Renal pelvis (tissue), 4 donors: Measurements from ENCODE around the gene GARS1. TPM values are rescaled to one million over a fixed set of nuclear protein-coding genes. Genes with fewer than 3 reads are reported as not detected.
A peak's percentile ranks its signal among the peaks of the same experiment; 100 is the strongest.

Source experiments
- DNase-seq: peaks from one replicate; pipeline ENCODE4 v3.0.0-alpha.2; 2013
- polyA plus RNA-seq, 3 donors: library from polyadenylated mRNA; unstranded; fragments of 120-200 nt; gene quantifications; one replicate each; pipeline ENCODE4 v1.2.1, GENCODE V29; 2013; ENCODE audit not compliant: insufficient read length in 3 of 3

Gene GARS1
- polyA plus RNA-seq, 3 donors = 81.7 to 102 (median 93.7) TPM

GRCh38 chr7:30671793-30672465, 77.3 kb downstream of the GARS1 start:
- peak; percentile 85 for DNase-seq

DNA sequence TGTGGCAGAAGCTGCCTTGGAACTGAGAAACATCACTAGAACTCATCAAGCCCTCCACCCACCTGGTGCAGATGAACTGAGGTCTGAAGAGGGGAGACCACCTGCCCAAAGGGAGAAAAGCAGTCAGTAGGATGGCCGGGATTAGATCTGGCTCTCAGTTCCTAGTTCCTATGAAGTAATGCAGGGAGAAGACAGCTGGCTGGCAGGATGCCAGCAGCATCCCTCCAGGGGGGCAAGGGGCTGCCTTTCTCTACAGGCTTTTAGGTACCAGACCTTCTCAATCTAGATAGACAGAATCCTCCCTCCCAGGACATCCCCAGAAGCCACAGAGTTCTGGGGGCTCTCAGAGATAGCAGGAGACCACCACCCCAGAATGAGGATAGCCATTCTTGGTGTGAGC, 79.7 kb downstream of the GARS1 start:
- DNase-seq = no peak

GRCh38 chr7:30674876-30675275, 80.2 kb downstream of the GARS1 start:
- no peak for DNase-seq

GRCh38 chr7:30678805-30679204, 84.1 kb downstream of the GARS1 start:
- DNase-seq = no peak

DNA sequence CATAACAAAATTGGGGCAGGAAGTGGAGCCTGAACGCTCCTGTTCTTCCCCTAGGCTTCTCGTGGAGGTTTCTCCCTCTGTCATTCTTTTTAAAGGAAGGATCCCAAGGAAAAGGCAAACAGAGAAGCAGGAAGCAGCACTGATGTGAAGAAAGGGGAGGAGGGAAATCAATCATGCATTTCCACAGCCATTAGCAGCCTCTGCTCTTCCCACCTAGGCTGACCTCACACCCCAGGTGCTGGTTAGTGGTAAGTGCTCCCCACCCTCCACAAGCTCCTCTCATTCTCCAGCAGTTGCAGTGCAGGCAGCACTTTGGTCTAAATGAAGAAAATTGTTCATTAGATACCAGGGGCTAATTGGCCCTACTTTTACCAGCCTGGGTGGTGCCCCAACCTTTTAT, 85.0 kb downstream of the GARS1 start:
- no peak for DNase-seq

- no peak for DNase-seq
These were observed 86.7 kb downstream of the GARS1 start for GRCh38 chr7:30681331-30681797.

DNA sequence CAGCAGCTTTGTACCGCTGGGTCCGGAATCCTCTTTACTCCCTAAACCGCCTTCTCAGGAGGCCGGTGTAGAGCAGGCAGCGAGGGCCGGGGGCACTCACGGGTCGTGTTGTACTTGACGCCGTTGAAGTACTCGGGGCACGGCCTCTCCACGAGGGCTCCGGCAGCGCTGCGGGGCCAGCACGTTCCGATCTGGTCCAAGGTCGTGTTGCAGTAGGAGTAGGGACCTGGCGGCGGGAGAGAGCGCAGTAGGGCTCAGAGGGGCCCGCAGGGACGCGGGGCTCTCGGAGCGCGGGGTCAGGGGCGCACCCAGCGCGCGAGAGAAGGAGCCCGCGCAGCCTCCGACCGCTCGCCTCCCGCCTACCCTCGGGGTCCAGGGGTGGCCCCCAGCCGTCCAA, 87.1 kb downstream of the GARS1 start:
- no peak for DNase-seq

DNA sequence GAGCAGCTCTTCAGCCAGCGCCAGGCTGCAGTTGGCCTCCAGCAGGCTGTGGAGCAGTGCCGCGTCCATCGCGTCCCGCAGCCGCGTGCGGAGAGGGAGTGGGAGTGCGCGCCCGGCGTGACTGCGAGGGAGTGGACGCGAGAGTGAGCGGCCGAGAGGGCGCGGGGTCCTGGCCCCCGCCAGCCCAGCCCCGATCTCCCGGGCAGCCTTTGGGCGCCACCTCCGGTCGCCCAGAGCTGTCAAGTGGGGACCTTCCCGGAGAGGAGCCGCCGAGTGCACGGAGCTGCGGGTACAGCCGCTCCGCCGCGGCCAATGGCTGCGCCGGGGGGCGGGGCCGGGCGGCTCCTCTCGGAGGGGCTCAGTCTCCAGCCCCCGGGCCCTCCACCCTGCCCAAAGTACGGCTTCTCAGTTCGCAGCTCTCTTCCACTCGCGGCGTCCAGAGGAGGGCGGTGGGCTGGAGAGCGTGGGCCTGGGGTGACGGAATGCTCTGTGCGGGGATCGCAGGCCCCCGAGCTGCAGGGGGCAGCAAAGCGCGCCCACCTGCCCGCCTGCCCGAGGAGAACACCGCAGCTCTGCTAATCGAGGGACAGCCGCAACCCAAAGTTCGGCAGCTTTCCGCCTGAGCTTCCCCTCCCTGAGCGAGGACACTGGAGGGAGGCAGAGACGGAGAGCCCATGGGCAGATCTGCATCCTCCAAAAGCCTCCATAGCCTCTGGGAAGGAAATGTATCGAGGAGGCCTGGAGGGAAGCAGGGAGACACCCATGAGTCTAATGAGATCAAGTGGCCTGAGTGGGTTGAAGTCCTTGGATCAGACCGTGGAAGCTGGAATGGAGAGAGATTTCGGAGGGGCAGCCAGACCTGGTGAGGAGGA, 87.8 kb downstream of the GARS1 start, which contains the start of gene CRHR2:
Gene CRHR2, minus strand, starts transcription at position 245 of the 872 bp plus-strand sequence. Its CDS starts 176 bp downstream, at position 69.
- DNase-seq = no peak

DNA sequence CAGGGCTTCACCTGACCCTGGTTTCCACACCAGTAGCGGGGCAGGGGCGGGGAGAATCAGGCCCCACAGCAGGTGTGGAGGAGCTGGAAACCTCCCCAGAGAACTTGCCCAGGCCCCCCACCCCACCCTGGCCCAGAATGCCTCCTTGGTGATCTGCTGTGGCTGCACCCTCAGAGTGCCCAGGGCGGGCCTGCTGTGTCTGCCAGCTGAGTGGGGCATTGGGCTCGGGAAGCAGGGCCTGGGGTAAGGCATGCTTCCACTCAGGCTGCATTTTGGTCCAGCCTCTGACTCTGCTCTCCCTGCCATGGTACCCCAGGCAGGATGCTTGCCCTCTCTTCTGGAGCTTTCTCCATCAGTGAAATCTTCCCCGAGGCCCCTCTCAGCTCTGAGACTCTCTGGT, 88.6 kb downstream of the GARS1 start:
- no peak for DNase-seq

Other genes with a start within 250 kb of the GARS1 start
- 10 to 100 TPM in 2 of 3 donors, 1 to 10 TPM in 1; 7.3 to 11.1 (median 11.0) TPM for gene NOD1, start 116.1 kb upstream of the GARS1 start, polyA plus RNA-seq
- 10 to 100 TPM; 63.0 to 76.3 (median 63.1) TPM for gene GGCT, start 90.0 kb upstream of the GARS1 start, polyA plus RNA-seq
- gene CRHR2, start 87.6 kb downstream of the GARS1 start, polyA plus RNA-seq = under 1 TPM in 2 of 3 donors, not detected in 1; 0.20 to 0.22 TPM
- 1 to 10 TPM; 1.1 to 1.5 (median 1.3) TPM for gene INMT, start 157.3 kb downstream of the GARS1 start, polyA plus RNA-seq
- 10 to 100 TPM; 12.1 to 42.4 (median 12.3) TPM for gene MINDY4, start 176.5 kb downstream of the GARS1 start, polyA plus RNA-seq